ENCODE results near the gene SNX19.

SNX19 gene

GRCh38 chr11:130915603-130916237 is 559 bp downstream of the SNX19 start:
- Histone ChIP-seq H3K27me3 (ENCODE audit: insufficient read depth, poor library complexity, severe bottlenecking) (no peaks in the 10 kb centered on the region), H3K27ac (replicated peaks) (peak overlapping the region; percentile 71), H3K4me3 (replicated peaks; ENCODE audit: insufficient read depth, low read length) (peak overlapping the region; percentile 67)
- TF ChIP-seq SPI1 (IDR thresholded peaks at IDR 0.05; ENCODE audit: borderline replicate concordance, low read depth), result no peak
- no peak for TF ChIP-seq REST (IDR thresholded peaks at IDR 0.05; ENCODE audit: insufficient replicate concordance, low read depth)
- TF ChIP-seq POLR2AphosphoS5 (IDR thresholded peaks at IDR 0.05; ENCODE audit: low read depth), result no peak
- TF ChIP-seq CTCF (IDR thresholded peaks at IDR 0.05; ENCODE audit: insufficient read depth, low read length), result no peak
- TF ChIP-seq GABPA (IDR thresholded peaks at IDR 0.05; ENCODE audit: low read depth), result no peak
- DNase-seq (ENCODE audit: low read depth in 1 of 2, low spot score in 1 of 2), result peak in 1 of 2 experiments; percentile 3

GRCh38 chr11:130913268-130913667 is 3.0 kb downstream of the SNX19 start:
- H3K27ac ChIP-seq (replicated peaks), result no peak overlapping the region
- no peak overlapping the region for H3K4me3 ChIP-seq (replicated peaks; ENCODE audit: insufficient read depth, low read length)
- TF ChIP-seq CTCF (IDR thresholded peaks at IDR 0.05; ENCODE audit: insufficient read depth, low read length) (no peak), REST (IDR thresholded peaks at IDR 0.05; ENCODE audit: insufficient replicate concordance, low read depth) (no peak), GABPA (IDR thresholded peaks at IDR 0.05; ENCODE audit: low read depth) (no peak), POLR2AphosphoS5 (IDR thresholded peaks at IDR 0.05; ENCODE audit: low read depth) (no peak), SPI1 (IDR thresholded peaks at IDR 0.05; ENCODE audit: borderline replicate concordance, low read depth) (no peak)
- no peak for DNase-seq (ENCODE audit: low read depth in 1 of 2, low spot score in 1 of 2)
- no peaks in the 10 kb centered on the region for H3K27me3 ChIP-seq (ENCODE audit: insufficient read depth, poor library complexity, severe bottlenecking)

- no peak for DNase-seq (ENCODE audit: low read depth in 1 of 2, low spot score in 1 of 2)
- Histone ChIP-seq H3K27me3 (ENCODE audit: insufficient read depth, poor library complexity, severe bottlenecking) (no peaks in the 10 kb centered on the region), H3K27ac (replicated peaks) (no peak overlapping the region), H3K4me3 (replicated peaks; ENCODE audit: insufficient read depth, low read length) (no peak overlapping the region)
- TF ChIP-seq SPI1 (IDR thresholded peaks at IDR 0.05; ENCODE audit: borderline replicate concordance, low read depth) (no peak), CTCF (IDR thresholded peaks at IDR 0.05; ENCODE audit: insufficient read depth, low read length) (no peak), GABPA (IDR thresholded peaks at IDR 0.05; ENCODE audit: low read depth) (no peak), POLR2AphosphoS5 (IDR thresholded peaks at IDR 0.05; ENCODE audit: low read depth) (no peak), REST (IDR thresholded peaks at IDR 0.05; ENCODE audit: insufficient replicate concordance, low read depth) (no peak)
Measured at GRCh38 chr11:130912552-130912951, 3.7 kb downstream of the SNX19 start.
